ENCODE results near the gene C1QTNF6. TPM values are rescaled to one million over a fixed set of nuclear protein-coding genes. Genes with fewer than 3 reads are reported as not detected.

Gene C1QTNF6
- total and polyA plus RNA-seq, 2 donors (not counting 3 experiments of a cell fraction or from before 2014, with no cell fraction given) = 20.2 to 27.6 TPM

GRCh38 chr22:37148742-37149665 lies 39.0 kb downstream of the C1QTNF6 start:
- no peak overlapping the region for H3K4me2 ChIP-seq (ENCODE audit: insufficient read depth, low read length)
- BruUV-seq (replicated peaks) = no TSS peak
- H3K36me3 ChIP-seq (ENCODE audit: control insufficient read depth in 2 of 2, extremely low read depth in 1 of 2, insufficient read depth in 2 of 2, low read length in 2 of 2) = no peaks in the 10 kb centered on the region
- no peak for TF ChIP-seq GATA2 (IDR thresholded peaks at IDR 0.05; ENCODE audit: insufficient read depth, insufficient read length, low read depth, low read length)
- TF ChIP-seq, protein P1, sequence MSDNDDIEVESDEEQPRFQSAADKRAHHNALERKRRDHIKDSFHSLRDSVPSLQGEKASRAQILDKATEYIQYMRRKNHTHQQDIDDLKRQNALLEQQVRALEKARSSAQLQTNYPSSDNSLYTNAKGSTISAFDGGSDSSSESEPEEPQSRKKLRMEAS (IDR thresholded peaks at IDR 0.05; ENCODE audit: insufficient read depth, insufficient read length) = no peak
- TF ChIP-seq, protein P2, sequence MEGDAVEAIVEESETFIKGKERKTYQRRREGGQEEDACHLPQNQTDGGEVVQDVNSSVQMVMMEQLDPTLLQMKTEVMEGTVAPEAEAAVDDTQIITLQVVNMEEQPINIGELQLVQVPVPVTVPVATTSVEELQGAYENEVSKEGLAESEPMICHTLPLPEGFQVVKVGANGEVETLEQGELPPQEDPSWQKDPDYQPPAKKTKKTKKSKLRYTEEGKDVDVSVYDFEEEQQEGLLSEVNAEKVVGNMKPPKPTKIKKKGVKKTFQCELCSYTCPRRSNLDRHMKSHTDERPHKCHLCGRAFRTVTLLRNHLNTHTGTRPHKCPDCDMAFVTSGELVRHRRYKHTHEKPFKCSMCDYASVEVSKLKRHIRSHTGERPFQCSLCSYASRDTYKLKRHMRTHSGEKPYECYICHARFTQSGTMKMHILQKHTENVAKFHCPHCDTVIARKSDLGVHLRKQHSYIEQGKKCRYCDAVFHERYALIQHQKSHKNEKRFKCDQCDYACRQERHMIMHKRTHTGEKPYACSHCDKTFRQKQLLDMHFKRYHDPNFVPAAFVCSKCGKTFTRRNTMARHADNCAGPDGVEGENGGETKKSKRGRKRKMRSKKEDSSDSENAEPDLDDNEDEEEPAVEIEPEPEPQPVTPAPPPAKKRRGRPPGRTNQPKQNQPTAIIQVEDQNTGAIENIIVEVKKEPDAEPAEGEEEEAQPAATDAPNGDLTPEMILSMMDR (IDR thresholded peaks at IDR 0.05; ENCODE audit: extremely low read depth in 1 of 2, insufficient read depth in 1 of 2, low read depth in 1 of 2, low read length in 2 of 2) = no peak
- TF ChIP-seq MYC (IDR thresholded peaks at IDR 0.05; ENCODE audit: low read depth, low read length) = no peak
- no peak for TF ChIP-seq POLR2A (IDR thresholded peaks at IDR 0.05; ENCODE audit: low read depth, low read length)
- TF ChIP-seq JUN (IDR thresholded peaks at IDR 0.05; ENCODE audit: borderline replicate concordance, insufficient read depth, insufficient read length, low read depth) = no peak
- no peak for TF ChIP-seq POLR2AphosphoS5 (IDR thresholded peaks at IDR 0.05; ENCODE audit: insufficient read depth, low read depth, low read length)
- TF ChIP-seq FOS (IDR thresholded peaks at IDR 0.05; ENCODE audit: borderline replicate concordance, insufficient read depth, low read length) = no peak
- no peak for TF ChIP-seq EZH2 (IDR thresholded peaks at IDR 0.05; ENCODE audit: borderline replicate concordance, low read depth, low read length, severe bottlenecking)
- H2AFZ ChIP-seq (ENCODE audit: low read depth, low read length) = no peak overlapping the region
- H3K9me1 ChIP-seq (replicated peaks; ENCODE audit: control insufficient read depth, extremely low read depth, insufficient read depth, low read length) = no peaks in the 10 kb centered on the region
- ChIA-PET CTCF (no interaction called here), POLR2A (no interaction called here)
- FAIRE-seq (no peak), DNase-seq (ENCODE audit: low read depth, low spot score) (no peak)
- H3K79me2 ChIP-seq (ENCODE audit: control insufficient read depth, insufficient read depth, low read length) = no peaks in the 10 kb centered on the region
- no peak overlapping the region for H3K4me3 ChIP-seq (replicated peaks in 1 of 3; ENCODE audit: insufficient read depth in 1 of 3, low read depth in 1 of 3, low read length in 3 of 3)
- intact Hi-C loops (cut with micrococcal nuclease) = no loop called here
- no peak overlapping the region for H3K27ac ChIP-seq (ENCODE audit: insufficient read depth, low read depth, low read length)
- no peaks in the 10 kb centered on the region for H3K4me1 ChIP-seq (ENCODE audit: control insufficient read depth, extremely low read depth, insufficient read depth, low read length)
- no peak overlapping the region for H3K9ac ChIP-seq (replicated peaks; ENCODE audit: extremely low read depth, insufficient read depth, low read length)
- dilution Hi-C loops (cut with MboI; ENCODE audit: extremely low pct_ligation_motif_present, low sequenced_read_pairs) = no loop called here
- H4K20me1 ChIP-seq (replicated peaks; ENCODE audit: control insufficient read depth, extremely low read depth, insufficient read depth, low read length) = no peaks in the 10 kb centered on the region
- peaks cover 2 to 5% of the 10 kb centered on the region in 2 experiments for H3K27me3 ChIP-seq (ENCODE audit: control insufficient read depth in 2 of 2, insufficient read depth in 2 of 2, low read length in 2 of 2)
- no peaks in the 10 kb centered on the region for H3K9me3 ChIP-seq (replicated peaks; ENCODE audit: control insufficient read depth, insufficient read depth, low read length)

Measured in endothelial cell of umbilical vein (primary cell).